Measurements from ENCODE around the gene THY1.

DNA sequence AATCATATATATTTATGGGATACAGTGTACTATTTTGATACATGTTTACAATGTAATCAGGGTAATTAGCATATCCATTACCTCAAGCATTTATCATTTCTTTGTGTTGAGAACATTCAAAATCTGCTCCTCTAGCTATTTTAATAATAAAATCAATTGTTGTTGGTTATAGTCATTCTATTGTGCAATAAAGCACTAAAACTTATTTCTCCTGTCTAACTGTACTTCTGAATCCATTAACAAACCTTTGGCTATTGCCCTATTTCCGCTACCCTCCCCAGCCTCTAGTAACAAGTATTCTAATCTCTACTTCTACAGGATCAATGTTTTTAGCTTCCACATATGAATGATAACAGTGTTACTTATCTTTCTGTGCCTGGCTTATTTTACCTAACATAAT is 26.1 kb downstream of the THY1 start:
- TF ChIP-seq, protein P1, sequence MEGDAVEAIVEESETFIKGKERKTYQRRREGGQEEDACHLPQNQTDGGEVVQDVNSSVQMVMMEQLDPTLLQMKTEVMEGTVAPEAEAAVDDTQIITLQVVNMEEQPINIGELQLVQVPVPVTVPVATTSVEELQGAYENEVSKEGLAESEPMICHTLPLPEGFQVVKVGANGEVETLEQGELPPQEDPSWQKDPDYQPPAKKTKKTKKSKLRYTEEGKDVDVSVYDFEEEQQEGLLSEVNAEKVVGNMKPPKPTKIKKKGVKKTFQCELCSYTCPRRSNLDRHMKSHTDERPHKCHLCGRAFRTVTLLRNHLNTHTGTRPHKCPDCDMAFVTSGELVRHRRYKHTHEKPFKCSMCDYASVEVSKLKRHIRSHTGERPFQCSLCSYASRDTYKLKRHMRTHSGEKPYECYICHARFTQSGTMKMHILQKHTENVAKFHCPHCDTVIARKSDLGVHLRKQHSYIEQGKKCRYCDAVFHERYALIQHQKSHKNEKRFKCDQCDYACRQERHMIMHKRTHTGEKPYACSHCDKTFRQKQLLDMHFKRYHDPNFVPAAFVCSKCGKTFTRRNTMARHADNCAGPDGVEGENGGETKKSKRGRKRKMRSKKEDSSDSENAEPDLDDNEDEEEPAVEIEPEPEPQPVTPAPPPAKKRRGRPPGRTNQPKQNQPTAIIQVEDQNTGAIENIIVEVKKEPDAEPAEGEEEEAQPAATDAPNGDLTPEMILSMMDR (IDR thresholded peaks at IDR 0.05): no peak
- TF ChIP-seq, protein P2, sequence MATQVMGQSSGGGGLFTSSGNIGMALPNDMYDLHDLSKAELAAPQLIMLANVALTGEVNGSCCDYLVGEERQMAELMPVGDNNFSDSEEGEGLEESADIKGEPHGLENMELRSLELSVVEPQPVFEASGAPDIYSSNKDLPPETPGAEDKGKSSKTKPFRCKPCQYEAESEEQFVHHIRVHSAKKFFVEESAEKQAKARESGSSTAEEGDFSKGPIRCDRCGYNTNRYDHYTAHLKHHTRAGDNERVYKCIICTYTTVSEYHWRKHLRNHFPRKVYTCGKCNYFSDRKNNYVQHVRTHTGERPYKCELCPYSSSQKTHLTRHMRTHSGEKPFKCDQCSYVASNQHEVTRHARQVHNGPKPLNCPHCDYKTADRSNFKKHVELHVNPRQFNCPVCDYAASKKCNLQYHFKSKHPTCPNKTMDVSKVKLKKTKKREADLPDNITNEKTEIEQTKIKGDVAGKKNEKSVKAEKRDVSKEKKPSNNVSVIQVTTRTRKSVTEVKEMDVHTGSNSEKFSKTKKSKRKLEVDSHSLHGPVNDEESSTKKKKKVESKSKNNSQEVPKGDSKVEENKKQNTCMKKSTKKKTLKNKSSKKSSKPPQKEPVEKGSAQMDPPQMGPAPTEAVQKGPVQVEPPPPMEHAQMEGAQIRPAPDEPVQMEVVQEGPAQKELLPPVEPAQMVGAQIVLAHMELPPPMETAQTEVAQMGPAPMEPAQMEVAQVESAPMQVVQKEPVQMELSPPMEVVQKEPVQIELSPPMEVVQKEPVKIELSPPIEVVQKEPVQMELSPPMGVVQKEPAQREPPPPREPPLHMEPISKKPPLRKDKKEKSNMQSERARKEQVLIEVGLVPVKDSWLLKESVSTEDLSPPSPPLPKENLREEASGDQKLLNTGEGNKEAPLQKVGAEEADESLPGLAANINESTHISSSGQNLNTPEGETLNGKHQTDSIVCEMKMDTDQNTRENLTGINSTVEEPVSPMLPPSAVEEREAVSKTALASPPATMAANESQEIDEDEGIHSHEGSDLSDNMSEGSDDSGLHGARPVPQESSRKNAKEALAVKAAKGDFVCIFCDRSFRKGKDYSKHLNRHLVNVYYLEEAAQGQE (IDR thresholded peaks at IDR 0.05; ENCODE audit: insufficient read depth in 1 of 2, low read depth in 2 of 2, low read length in 1 of 2): no peak
